ENCODE measurements around the gene PRKCE.

Gene PRKCE

DNA sequence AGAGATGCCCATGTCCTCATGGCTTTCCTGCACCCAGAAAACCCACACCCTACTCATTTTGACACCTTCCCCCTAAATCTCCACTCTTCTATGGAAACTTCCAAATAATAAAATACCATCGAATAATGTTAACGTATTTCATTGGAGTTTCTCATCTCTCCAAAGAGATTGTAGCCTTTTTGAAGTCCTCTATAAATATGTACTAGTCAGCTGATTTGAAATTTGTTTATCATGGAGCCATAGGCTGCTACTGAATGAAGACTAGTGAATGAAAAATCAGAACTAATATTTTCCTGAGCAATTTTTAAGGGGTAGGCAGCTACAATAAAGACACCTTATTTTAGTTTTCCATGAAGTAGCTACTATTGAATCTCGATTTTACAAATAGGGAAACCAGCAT, 419.6 kb downstream of the PRKCE start:
- DNase-seq (ENCODE audit: low read depth in 1 of 2, low spot score in 1 of 2): no peak
- in situ Hi-C loops (cut with HindIII; ENCODE audit: low pct_unique_long_range_greater_than_20kb, low sequenced_read_pairs): no loop called here
- TF ChIP-seq JUND (IDR thresholded peaks at IDR 0.05; ENCODE audit: low read depth): no peak

DNA sequence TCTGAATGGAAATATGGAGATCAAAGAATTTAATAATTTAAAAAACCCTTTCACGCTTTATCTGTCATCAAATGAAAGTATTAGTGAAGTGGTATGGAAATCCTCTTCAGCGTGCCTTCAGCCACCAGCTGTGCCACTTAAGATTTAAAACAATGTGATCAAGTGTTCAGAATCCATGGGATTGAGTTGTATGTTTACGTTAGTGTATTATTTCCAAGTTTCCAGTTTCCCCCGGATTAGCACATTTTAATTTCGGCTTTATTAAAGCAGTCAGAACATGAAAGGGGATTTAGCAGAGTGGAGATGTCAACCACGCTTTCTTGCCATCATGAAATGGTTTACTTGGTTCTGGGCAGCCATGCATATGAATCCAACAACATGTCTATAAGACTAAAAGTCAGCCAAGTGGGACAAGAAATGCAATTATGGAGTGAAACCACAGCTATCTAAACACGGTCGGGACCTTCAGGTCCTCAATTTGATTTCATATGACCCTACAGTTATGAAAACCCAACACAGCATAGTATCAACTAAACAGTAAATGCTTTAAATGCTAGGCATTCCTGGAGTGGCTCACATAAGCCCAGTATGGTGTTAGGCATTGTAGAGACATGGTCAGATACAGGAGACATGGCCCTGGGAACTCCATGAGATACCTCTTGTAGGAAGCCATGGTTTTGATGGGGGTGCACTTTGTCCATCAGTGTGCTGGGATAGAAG, 420.8 kb downstream of the PRKCE start:
- DNase-seq (ENCODE audit: low read depth in 1 of 2, low spot score in 1 of 2): no peak
- in situ Hi-C loops (cut with HindIII; ENCODE audit: low pct_unique_long_range_greater_than_20kb, low sequenced_read_pairs): no loop called here
- TF ChIP-seq JUND (IDR thresholded peaks at IDR 0.05; ENCODE audit: low read depth): no peak

DNA sequence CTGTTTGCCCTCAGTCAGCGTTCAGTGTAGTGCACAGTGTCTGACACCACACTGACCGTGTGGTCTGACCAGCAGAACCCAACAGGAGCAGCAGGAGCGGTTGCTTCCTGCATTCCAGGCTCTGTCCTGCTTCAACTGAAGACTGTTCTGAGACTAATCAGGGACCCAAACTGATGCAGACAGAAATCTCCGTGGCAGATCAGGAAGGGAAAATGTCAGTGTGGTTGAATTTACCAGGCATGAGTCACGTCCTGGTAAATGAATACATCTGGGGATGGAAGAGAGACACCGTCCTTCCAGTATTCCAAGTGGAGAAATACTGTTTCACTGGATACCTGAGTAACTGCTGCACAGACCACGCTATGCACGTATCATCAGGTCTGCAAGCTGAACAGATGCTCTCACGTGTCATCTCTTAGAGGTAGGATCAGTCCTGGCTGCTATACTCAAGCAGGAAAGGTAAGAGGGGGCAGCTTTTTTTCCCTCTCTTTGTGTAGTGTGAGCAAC, 422.1 kb downstream of the PRKCE start:
- in situ Hi-C loops (cut with HindIII; ENCODE audit: low pct_unique_long_range_greater_than_20kb, low sequenced_read_pairs): no loop called here
- DNase-seq (ENCODE audit: low read depth in 1 of 2, low spot score in 1 of 2): no peak
- TF ChIP-seq JUND (IDR thresholded peaks at IDR 0.05; ENCODE audit: low read depth): no peak

DNA sequence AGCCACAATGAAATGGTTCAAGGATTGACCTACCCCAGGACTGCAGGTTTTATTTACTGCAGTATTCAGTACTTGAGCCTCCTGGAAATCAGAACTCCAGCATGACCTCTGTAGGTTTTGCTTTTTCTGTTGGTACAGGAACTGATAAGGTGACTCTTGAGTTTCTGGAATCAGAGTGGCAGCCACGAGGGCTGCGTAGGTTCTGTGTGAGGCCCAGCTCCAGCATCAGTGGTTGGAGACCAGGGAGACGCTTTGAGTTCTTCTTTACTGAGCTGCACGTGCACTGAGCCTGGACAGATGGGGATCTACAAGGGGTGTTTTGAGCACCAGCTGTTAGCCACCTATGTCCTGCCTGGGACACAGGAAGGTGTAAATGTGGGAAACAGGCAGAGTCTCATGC, 423.0 kb downstream of the PRKCE start:
- no peak for TF ChIP-seq JUND (IDR thresholded peaks at IDR 0.05; ENCODE audit: low read depth)
- in situ Hi-C loops (cut with HindIII; ENCODE audit: low pct_unique_long_range_greater_than_20kb, low sequenced_read_pairs): no loop called here
- no peak for DNase-seq (ENCODE audit: low read depth in 1 of 2, low spot score in 1 of 2)

DNA sequence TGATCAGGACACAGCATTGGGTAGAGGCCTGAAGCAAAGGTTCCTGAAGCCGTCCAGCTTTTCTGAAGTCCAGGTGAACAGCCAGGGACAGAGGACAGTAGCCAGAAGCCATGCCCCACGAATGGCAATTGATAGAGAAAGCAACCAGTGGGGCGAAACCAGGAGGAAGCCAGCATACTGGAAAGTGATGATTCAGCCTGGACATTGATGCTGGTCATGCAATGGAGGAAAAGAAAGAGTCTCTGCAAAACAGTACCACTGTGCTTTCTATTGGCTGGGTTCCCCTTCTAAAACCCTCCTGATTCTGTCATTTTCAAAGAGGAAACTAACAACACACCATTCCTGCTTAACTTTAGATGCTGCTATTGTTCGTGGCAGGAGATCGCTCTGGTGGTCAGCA, 424.4 kb downstream of the PRKCE start:
- in situ Hi-C loops (cut with HindIII; ENCODE audit: low pct_unique_long_range_greater_than_20kb, low sequenced_read_pairs): no loop called here
- DNase-seq (ENCODE audit: low read depth in 1 of 2, low spot score in 1 of 2): no peak
- no peak for TF ChIP-seq JUND (IDR thresholded peaks at IDR 0.05; ENCODE audit: low read depth)

DNA sequence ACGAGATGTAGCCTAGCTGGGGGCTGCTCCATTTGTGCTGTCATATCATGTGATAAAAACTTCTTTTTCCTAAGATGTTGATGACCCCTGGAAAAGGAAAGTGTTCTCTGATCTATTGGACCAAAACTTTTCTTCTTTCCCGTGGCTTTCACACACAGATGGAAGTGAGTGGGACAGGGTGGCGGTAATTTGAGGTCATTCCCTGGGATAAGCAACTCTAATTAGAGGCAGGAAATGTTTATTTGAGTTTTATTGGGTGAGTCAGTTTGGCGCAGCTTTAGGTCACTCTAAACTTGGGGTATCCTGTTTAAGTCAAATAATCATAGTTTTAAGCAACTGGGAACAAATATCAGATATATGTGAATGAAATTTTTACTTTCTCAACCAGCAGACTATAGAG, 424.8 kb downstream of the PRKCE start:
- DNase-seq (ENCODE audit: low read depth in 1 of 2, low spot score in 1 of 2): no peak
- in situ Hi-C loops (cut with HindIII; ENCODE audit: low pct_unique_long_range_greater_than_20kb, low sequenced_read_pairs): no loop called here
- no peak for TF ChIP-seq JUND (IDR thresholded peaks at IDR 0.05; ENCODE audit: low read depth)

DNA sequence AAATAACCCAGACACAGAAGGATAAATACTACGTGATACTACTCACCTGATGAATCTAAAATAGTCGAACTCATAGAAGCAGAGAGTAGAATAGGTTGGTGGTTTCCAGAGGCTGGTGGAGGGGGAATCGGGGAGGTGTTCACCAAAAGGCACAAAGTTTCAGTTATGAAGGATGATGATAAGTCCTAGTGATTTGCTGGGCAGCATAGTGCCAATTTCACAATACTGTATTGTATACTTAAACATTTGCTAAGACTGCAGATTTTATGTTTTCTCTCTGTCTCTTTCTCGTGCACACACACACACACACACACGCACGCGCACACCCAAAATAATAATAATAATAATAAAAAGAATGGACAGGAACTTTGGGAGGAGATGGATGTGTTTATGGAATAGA, 425.4 kb downstream of the PRKCE start:
- in situ Hi-C loops (cut with HindIII; ENCODE audit: low pct_unique_long_range_greater_than_20kb, low sequenced_read_pairs): no loop called here
- DNase-seq (ENCODE audit: low read depth in 1 of 2, low spot score in 1 of 2): no peak
- no peak for TF ChIP-seq JUND (IDR thresholded peaks at IDR 0.05; ENCODE audit: low read depth)

DNA sequence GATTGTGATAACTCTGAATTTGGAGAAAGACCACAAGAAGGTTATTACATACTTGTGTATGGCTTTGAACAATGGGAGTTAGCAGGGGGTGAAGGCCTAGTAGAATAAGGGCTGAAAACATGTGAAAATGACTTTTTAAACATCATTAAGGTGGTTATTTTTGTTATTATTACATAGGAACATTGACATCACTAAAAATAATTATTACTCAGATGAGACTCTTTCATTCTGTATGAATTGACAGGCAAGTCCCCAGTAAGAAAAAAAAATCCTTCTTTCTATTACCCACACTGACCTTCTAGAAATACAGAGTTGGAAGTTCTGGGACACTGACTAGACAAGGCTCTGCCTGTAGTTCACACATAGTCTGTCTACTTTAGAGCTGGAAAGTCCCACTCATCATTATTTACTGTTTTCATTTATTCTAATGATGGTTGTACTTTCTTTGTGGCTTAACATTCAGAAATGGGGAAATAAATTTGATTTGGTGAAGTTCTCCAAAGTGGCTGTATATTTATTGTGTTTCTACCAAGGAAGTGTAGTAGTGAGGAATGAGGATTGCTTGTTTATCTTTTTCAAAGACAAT, 426.1 kb downstream of the PRKCE start:
- DNase-seq (ENCODE audit: low read depth in 1 of 2, low spot score in 1 of 2): no peak
- in situ Hi-C loops (cut with HindIII; ENCODE audit: low pct_unique_long_range_greater_than_20kb, low sequenced_read_pairs): no loop called here
- no peak for TF ChIP-seq JUND (IDR thresholded peaks at IDR 0.05; ENCODE audit: low read depth)

DNA sequence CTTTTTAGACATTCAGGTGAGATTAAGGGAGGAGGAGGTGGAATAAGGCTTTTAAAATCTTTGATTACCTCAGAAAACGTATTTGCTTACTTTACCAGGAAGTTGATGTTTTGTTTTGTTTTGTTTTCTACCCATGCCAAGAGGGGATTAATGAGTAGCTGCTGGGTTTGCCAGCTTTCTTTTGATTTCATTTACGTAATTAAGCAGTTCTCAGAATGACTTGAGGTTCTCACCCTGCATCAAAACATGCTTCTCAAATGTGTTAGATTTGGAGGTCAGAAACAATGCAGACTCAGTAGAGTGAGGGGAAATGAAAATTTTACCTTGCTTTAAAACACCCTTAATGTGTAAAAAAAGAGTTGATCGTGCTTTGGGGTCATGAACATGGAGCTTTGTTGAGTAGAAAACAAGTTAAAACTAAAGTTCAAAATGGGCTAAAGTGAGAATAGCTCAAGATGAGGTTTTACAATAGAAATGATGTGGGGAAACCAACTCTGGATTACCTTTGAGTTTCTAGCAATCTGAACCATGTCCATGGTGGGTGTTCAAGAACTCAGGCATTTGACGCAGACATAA, 428.6 kb downstream of the PRKCE start:
- no peak for DNase-seq (ENCODE audit: low read depth in 1 of 2, low spot score in 1 of 2)
- in situ Hi-C loops (cut with HindIII; ENCODE audit: low pct_unique_long_range_greater_than_20kb, low sequenced_read_pairs): no loop called here
- no peak for TF ChIP-seq JUND (IDR thresholded peaks at IDR 0.05; ENCODE audit: low read depth)

DNA sequence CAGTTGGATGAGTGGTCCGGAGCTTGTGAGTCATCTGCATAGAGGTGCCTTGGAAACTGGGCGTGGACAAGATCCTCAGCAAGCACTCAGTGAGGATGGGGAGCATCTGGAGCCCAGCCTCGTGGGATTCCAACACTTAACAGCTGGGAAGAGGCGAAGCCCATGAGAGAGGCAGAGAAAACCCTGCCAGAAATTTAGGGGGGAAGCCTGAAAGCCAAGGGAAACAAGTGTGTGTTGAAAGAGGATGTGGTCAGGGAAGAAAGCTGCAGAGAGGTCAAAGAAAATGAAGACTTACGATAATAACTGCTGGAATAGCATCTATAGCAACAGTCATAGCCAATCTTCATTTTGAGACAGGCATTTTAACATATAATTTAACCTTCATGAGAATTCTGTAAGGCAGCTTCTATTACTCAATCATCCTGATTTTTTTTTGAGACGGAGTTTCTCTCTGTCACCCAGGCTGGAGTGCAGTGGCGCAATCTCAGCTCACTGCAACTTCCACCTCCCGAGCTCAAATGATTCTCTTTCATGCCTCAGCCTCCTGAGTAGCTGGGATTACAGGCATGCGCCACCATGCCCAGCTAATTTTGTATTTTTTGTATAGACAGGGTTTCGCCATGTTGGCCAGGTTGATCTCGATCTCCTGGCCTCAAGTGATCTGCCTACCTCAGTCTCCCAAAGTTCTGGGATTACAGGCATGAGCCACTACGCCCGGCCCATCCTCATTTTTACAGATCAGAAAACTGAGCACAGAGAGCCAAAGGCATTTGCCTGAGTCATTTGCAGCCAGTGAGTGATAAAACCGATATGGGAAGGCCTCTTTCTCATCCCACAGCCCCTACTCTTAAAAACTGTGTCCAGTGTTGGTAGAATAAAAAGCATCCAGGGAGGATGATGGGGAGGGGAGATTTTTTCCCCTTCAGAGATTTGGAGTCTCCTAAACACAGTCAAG, 431.3 kb downstream of the PRKCE start:
- no peak for TF ChIP-seq JUND (IDR thresholded peaks at IDR 0.05; ENCODE audit: low read depth)
- in situ Hi-C loops (cut with HindIII; ENCODE audit: low pct_unique_long_range_greater_than_20kb, low sequenced_read_pairs): no loop called here
- no peak for DNase-seq (ENCODE audit: low read depth in 1 of 2, low spot score in 1 of 2)

DNA sequence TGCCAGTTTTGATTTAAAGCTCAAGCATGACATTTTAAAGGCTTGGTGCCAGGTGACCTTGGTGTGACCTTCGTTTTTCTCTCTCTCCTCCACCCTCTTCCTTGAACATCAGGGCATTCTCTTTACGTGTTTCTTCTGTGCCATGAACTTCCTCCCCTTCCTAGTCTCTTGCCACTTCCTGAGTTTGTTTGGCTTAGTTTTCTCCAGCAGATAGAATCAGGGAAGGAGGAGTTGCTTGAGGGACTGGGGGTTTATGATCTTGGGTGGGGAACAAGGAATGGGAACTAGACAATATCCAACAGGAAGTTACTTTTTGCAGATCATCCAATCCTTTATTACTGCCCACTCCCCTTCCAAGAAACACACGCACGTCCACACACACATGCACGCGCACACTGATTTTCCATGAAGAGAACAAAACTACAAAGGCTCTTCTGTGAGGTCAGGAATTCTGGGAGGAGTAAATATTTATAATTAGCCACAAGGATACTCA, 435.1 kb downstream of the PRKCE start:
- TF ChIP-seq JUND (IDR thresholded peaks at IDR 0.05; ENCODE audit: low read depth): no peak
- DNase-seq (ENCODE audit: low read depth in 1 of 2, low spot score in 1 of 2): no peak
- in situ Hi-C loops (cut with HindIII; ENCODE audit: low pct_unique_long_range_greater_than_20kb, low sequenced_read_pairs): no loop called here

DNA sequence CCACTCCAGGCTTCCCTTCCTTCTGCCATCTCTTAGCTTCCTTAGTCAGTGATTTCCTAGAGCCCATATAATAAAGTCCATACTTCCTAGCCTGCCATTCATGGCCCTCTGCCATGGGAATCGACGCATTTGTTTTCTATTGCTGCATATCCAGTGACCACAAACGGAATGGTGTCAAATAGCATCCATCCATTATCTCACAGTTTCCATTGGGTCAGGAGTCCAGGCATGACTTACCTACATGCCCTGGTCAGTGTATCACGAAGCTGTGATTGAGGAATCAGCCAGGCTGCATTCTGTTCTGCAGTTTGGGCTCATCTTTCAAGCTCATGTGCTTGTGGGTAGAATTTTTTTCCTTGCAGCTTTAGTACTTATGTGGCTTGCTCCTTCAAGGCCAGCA, 436.0 kb downstream of the PRKCE start:
- TF ChIP-seq JUND (IDR thresholded peaks at IDR 0.05; ENCODE audit: low read depth): no peak
- in situ Hi-C loops (cut with HindIII; ENCODE audit: low pct_unique_long_range_greater_than_20kb, low sequenced_read_pairs): no loop called here
- DNase-seq (ENCODE audit: low read depth in 1 of 2, low spot score in 1 of 2): no peak
